Neural cell (in vitro differentiated cells): ENCODE results near the gene WDR74.

Experiments used
- EP300 ChIP-seq: fragments of 450-650 bp; conservative IDR thresholded peaks from 2 replicates; pipeline ENCODE4 v1.6.1; 2014; ENCODE audit warnings: antibody characterized with exemption, mild to moderate bottlenecking, moderate library complexity; ENCODE audit not compliant: poor library complexity, severe bottlenecking
- EZH2 ChIP-seq: fragments of 200-600, 300-800 bp; shearing (Covaris generic), sonication (generic); IDR thresholded peaks from 2 replicates; pipeline ENCODE4 v1.6.1; 2014; ENCODE audit warnings: antibody characterized with exemption, low read length, borderline replicate concordance, mild to moderate bottlenecking; ENCODE audit not compliant: insufficient read depth, poor library complexity, severe bottlenecking
- MXI1 ChIP-seq: fragments of 450-650 bp; conservative IDR thresholded peaks from 2 replicates; pipeline ENCODE4 v1.6.1; 2014; ENCODE audit warnings: antibody characterized with exemption, mild to moderate bottlenecking; ENCODE audit not compliant: poor library complexity, severe bottlenecking
- POLR2AphosphoS5 ChIP-seq: IDR thresholded peaks from 2 replicates; pipeline ENCODE4 v1.6.1; 2012
- RAD21 ChIP-seq: fragments of 450-650 bp; conservative IDR thresholded peaks from 2 replicates; pipeline ENCODE4 v1.6.1; 2014; ENCODE audit warnings: antibody characterized with exemption, mild to moderate bottlenecking, moderate library complexity
- SMC3 ChIP-seq: fragments of 450-650 bp; conservative IDR thresholded peaks from 2 replicates; pipeline ENCODE4 v1.6.1; 2014; ENCODE audit warnings: antibody characterized with exemption, mild to moderate bottlenecking, moderate library complexity; ENCODE audit not compliant: poor library complexity
- TAF1 ChIP-seq: IDR thresholded peaks from 2 replicates; pipeline ENCODE4 v1.6.1; 2012; ENCODE audit warnings: low read depth
- TF ChIP-seq, protein P1 (sequence below): fragments of 450-650 bp; IDR thresholded peaks from 2 replicates; pipeline ENCODE4 v1.5.1; 2014; ENCODE audit warnings: antibody characterized with exemption, mild to moderate bottlenecking, moderate library complexity; ENCODE audit not compliant: poor library complexity, severe bottlenecking
- TF ChIP-seq, protein P2 (sequence below): IDR thresholded peaks from 2 replicates; pipeline ENCODE4 v1.6.1; 2012; ENCODE audit warnings: borderline replicate concordance

DNA sequence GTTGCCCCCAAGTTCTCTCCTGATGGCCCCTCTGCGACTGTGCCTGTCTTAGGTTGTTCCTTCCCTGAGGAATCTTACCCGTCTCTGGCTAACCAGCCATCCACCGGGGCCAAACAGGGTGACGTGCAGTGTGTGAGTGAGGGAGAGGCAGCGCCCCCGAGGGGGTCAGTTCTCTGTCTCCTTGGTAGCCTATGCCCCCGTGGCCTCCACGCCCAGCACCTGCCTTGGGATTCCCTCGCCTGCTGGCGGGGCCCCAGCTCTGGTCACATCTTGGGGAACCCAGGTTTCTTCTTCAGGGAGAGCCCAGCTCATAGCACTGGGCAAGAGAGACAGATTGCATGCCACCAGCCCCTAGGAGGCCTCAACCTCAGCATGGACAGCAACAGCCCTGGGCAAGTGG lies 39.9 kb downstream of the WDR74 start:
- TF ChIP-seq, protein P1, sequence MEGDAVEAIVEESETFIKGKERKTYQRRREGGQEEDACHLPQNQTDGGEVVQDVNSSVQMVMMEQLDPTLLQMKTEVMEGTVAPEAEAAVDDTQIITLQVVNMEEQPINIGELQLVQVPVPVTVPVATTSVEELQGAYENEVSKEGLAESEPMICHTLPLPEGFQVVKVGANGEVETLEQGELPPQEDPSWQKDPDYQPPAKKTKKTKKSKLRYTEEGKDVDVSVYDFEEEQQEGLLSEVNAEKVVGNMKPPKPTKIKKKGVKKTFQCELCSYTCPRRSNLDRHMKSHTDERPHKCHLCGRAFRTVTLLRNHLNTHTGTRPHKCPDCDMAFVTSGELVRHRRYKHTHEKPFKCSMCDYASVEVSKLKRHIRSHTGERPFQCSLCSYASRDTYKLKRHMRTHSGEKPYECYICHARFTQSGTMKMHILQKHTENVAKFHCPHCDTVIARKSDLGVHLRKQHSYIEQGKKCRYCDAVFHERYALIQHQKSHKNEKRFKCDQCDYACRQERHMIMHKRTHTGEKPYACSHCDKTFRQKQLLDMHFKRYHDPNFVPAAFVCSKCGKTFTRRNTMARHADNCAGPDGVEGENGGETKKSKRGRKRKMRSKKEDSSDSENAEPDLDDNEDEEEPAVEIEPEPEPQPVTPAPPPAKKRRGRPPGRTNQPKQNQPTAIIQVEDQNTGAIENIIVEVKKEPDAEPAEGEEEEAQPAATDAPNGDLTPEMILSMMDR, result no peak
- no peak for TF ChIP-seq EP300
- TF ChIP-seq EZH2, result no peak
- no peak for TF ChIP-seq SMC3
- TF ChIP-seq POLR2AphosphoS5, result no peak
- TF ChIP-seq RAD21, result no peak
- TF ChIP-seq, protein P2, sequence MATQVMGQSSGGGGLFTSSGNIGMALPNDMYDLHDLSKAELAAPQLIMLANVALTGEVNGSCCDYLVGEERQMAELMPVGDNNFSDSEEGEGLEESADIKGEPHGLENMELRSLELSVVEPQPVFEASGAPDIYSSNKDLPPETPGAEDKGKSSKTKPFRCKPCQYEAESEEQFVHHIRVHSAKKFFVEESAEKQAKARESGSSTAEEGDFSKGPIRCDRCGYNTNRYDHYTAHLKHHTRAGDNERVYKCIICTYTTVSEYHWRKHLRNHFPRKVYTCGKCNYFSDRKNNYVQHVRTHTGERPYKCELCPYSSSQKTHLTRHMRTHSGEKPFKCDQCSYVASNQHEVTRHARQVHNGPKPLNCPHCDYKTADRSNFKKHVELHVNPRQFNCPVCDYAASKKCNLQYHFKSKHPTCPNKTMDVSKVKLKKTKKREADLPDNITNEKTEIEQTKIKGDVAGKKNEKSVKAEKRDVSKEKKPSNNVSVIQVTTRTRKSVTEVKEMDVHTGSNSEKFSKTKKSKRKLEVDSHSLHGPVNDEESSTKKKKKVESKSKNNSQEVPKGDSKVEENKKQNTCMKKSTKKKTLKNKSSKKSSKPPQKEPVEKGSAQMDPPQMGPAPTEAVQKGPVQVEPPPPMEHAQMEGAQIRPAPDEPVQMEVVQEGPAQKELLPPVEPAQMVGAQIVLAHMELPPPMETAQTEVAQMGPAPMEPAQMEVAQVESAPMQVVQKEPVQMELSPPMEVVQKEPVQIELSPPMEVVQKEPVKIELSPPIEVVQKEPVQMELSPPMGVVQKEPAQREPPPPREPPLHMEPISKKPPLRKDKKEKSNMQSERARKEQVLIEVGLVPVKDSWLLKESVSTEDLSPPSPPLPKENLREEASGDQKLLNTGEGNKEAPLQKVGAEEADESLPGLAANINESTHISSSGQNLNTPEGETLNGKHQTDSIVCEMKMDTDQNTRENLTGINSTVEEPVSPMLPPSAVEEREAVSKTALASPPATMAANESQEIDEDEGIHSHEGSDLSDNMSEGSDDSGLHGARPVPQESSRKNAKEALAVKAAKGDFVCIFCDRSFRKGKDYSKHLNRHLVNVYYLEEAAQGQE, result no peak
- no peak for TF ChIP-seq MXI1
- TF ChIP-seq TAF1, result no peak
